UCSD-AML1 (cell line): ENCODE data around the gene UHRF1.
"Not testable (repeated sequence)": the region's sequence is repeated elsewhere in the genome, so short reads cannot be mapped to it uniquely, and the experiment has no call there.

Source experiments
- DNase-seq: peaks from one replicate; lab custom pipeline; 2025; ENCODE audit not compliant: unreplicated experiment; lab: John Stamatoyannopoulos, UW

The UHRF1 gene

DNA sequence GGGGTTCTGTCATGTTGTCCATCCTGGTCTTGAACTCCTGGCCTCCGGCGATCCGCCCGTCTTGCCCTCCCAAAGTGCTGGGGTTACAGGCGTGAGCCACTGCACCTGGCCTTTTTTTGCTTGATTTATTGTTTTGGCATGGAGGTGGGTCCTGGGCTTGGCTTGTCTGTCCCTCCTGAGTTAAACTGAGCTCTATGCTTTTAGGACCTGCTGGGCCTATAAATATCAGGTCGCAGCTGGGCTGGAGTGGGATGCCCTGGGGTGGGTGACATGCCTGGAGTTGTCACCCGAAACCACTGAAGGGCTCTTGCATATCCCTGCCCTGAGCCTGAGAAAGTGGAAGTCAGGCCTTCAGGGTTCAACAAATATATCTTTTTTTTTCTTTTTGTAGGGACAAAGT, 12.2 kb upstream of the UHRF1 start:
- DNase-seq, result no peak

DNA sequence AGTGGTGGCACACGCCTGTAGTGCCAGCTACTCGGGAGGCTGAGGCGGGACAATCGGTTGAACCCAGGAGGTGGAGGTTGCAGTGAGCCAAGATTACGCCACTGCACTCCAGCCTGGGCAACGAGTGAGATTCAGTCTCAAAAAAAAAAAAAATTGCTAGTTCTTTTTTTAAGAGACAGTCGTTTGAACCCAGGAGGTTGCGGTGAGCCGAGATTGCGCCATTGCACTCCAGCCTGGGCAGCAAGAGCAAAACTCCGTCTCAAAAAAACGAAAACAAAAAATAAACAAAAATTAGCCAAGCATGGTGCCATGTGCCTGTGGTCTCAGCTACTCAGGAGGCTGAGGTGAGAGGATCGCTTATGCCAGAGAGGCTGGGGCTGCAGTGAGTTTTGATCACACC, 8.4 kb upstream of the UHRF1 start:
- DNase-seq, result not testable (repeated sequence)

- no peak for DNase-seq
These were observed 6.5 kb upstream of the UHRF1 start, which contains the start of gene ARRDC5 for GRCh38 chr19:4902796-4903195. Gene ARRDC5, minus strand, starts transcription at chr19:4902896. Its CDS starts 71 bp downstream, at chr19:4902825.

- no peak for DNase-seq
These were observed 4.8 kb upstream of the UHRF1 start for GRCh38 chr19:4904481-4904880.

DNA sequence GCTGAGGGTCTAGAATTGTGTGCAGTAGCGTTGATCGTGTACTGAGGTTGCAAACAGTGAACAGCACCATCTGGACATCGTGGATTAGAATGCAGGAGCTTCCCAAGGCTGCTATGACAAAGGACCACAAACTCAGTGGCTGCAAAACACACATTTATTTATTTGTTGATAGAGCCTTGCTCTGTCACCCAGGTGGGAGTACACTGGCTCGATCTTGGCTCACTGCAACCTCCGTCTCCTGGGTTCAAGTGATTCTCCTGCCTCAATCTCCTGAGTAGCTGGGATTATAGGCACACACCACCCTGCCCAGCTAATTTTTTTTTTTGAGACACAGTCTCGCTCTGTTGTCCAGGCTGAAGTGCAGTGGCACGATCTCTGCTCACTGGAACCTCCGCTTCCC, 2.3 kb upstream of the UHRF1 start:
- no peak for DNase-seq

- no peak for DNase-seq
These were observed 941 bp upstream of the UHRF1 start for GRCh38 chr19:4908360-4908759.

DNA sequence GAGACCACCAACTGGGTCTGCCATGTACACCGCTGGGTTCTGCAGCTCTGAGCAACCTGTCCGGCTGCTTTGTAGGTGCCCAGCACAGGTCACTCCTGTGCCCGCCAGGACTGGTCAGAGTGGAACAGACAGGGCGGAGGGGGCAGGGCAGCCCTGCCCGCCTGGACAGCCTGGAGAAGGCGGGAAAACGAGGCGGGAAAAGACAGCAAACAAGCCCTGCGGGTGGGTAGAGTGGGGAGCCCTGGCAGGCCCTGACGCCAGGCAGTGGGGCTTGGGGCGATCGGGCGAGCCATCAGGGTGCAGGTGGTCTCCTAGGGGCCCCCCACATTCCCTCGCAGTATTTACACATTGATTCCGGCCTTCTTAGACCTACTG, 533 bp upstream of the UHRF1 start:
- DNase-seq, result no peak

- peak; percentile 91 for DNase-seq
These were observed 744 bp downstream of the UHRF1 start for GRCh38 chr19:4909897-4910593.

DNA sequence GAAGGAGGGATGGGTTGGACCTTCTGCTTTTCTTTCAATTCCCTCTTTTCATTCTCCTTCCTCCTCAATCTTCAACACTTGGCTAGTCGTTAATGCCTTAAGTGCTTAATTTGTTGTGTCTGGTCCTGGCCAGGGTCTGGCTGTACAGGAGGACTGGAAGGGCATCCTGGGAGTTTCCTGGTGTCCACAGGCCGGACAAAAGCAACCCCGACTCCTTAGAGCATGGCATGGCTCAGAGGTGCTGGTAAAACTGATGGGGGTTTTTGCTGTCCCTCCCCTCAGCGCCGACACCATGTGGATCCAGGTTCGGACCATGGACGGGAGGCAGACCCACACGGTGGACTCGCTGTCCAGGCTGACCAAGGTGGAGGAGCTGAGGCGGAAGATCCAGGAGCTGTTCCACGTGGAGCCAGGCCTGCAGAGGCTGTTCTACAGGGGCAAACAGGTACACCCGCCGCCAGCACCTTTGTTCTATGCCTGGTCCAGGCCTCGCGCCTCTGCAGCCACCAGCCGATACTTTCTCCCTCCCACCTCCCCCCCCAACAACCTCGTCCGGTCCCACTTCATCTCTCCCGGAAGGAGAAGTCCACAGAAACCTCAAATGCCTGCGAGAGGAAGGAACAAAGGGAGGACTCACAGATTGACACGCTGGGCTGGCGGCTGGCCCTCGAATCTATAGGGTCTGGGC, 1.4 kb downstream of the UHRF1 start:
- DNase-seq, result peak; percentile 73

DNA sequence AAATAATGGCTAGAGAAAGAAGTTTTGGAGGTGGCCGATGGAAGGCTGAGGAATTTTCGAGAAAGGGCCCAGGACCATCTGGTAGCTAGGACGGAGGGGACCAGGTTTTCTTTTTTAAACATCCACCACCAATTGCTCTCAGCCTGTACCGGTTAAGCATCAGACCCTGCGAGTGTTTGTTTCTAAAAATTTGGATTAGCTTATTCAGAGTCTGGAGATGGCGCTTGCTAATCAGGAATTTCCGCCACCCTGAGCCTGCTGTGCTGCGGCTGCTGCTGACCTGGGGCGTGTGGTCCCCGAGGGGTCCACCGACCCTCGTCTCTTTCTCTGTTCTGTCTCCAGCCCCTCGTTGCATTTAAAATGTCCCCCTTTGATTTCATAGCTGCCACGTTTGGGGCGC, 2.0 kb downstream of the UHRF1 start:
- DNase-seq, result no peak

- peak; percentile 57 for DNase-seq
These were observed 2.7 kb downstream of the UHRF1 start for GRCh38 chr19:4911786-4912672.

GRCh38 chr19:4913996-4914735, 4.9 kb downstream of the UHRF1 start:
- DNase-seq, result no peak

DNA sequence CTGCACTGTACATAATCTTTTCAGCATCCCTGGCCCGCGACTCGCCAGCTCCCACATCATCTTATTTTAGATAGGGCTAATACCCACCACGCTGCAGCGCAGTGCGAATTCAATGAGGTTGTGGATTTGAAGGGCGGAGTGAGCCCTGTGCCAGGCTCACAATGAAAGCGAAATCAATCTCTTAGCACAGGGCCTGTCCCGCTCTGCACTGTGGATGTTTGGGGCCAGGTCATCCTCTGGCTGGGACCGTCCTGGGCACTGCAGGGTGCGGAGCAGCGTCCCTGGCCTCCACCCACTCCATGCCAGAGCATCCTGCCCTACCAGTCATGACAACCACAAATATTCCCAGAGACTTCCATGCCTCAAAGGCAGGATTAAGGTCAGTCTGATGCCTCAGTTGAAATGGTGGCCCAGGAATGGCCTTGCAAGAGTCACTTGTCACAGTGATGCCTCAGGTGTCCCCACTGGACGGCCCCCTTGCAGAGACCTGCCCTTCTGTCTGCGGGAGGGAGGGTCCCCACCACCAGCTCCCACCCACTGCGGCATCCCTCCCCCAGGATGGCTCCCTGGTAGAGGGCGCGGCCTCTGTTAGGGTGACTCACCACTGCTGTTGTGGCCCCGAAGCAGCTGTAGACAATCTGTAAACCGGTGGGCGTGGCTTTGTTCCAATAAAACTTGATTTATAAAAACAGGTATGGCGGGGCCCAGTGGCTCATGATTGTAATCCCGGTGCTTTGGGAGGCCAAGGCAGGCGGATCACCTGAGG, 5.6 kb downstream of the UHRF1 start:
- no peak for DNase-seq

DNA sequence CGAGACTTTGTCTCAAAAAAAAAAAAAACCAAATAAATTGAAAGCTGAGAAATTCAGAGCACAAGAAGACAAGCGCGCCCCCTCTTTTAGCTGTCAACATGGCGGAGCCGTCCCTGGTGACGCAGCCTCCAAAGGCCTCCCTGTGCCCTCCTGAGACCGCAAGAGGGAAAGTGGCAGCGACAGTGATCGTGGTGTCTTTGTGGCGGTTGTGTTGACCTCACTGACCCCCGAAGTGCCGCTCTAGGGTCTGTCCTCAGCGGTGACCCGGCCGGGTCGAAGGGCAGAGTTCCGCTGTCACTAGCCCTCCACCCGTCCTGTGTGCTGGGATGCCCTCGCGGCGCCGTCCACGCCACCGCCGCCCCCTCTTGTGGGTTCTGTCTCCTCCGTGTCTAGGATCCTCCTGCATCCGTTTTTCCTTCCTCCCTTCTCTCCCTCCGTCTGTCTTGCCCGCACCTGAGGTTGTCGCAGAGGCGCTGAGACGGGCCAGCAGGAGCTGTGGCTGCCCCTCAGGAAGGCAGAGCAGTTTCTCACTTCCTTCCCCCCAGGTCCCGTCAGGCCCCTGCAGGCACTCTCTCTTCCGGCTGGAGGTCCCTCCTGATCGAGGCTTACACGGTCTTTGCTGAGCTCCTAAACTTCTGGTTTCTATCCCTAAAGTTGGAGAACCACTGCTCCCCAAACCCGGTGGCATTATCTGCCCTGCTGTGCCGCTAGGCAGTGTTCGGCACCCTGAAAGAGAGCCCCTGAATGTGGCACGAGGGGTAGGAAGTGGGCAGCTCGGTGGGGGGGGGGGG, 7.2 kb downstream of the UHRF1 start:
- DNase-seq, result peak; percentile 84

DNA sequence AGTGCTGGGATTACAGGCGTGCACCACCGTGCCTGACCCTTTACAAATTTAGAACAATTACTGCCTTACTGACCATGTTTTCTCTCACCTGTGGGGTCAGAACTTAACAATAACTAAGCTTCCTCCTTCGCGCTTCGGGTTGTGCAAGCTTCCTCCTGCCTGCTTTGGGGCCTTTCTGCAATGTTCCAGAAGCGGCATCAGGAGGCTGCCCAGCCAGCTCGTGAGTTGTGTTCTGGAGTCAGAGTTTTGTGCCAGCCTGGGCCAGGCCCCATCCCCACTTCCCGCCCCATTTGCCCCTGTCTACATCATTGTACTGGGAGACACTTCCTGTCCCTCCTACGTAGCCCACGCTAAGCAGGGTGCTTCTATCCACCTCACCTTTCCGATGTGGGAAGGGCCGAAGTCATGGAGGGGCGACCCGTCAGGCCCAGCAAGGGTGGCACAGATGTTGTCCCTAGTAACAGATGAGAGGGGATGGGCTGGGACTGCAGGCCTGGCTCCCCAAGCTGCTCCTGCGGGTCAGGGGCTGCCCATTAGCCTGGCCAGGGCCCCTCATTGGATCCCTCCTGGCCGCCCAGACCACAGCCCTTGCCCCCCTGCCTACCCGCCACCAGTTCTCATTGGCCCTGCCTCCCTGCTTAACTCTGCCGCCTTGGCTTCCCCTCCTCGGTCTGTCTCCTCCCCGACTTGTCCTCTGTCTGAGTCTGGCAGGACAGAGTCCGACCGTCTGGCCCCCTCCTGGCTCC, 13.4 kb downstream of the UHRF1 start:
- peak; percentile 22 for DNase-seq

DNA sequence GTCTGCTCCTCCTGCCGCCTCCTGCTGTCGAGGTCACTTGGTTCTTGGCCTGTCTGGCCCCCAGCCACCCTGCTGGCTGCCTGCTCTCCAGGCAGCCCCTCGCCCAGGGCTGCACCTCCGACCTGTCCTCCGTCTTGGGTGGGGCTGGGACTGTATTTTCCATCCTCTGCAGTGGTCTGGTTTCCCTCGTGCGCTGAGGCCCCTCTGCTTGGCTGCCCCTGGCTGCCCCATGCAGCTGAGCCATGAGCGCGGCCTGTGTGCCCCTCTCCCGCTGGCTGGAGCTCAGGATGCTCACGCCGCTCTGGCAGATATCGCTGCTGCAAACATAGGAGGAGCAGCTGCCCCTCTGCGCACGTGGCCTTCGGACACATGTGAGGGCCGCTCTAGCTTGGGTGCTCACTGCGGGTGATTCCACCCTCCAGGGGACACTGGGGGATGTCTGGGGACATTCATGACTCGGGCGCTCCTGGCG, 14.0 kb downstream of the UHRF1 start:
- no peak for DNase-seq

DNA sequence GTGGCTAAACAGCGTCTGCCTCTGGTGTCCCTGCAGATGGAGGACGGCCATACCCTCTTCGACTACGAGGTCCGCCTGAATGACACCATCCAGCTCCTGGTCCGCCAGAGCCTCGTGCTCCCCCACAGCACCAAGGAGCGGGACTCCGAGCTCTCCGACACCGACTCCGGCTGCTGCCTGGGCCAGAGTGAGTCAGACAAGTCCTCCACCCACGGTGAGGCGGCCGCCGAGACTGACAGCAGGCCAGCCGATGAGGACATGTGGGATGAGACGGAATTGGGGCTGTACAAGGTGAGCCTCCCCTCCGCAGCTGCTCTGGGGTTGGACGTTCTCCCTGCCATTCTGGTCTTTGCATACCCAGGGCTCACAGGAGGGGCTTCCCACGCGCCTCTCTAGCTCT, 19.9 kb downstream of the UHRF1 start:
- DNase-seq, result no peak

DNA sequence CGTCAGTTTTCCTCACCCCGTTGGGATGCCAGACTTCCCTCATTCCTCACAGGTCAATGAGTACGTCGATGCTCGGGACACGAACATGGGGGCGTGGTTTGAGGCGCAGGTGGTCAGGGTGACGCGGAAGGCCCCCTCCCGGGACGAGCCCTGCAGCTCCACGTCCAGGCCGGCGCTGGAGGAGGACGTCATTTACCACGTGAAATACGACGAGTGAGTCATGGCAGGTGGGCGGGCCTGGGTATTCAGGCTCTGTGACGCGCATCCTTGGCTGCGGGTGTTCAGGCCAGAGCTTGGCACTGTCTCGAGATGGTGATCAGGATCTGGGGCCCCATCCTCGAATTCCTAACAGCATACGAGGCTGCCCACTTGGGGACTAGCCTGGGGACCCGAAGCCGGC, 21.4 kb downstream of the UHRF1 start:
- no peak for DNase-seq

GRCh38 chr19:4932711-4933110, 23.4 kb downstream of the UHRF1 start:
- DNase-seq, result no peak
